ENCODE results near the gene EHMT1. TPM values are rescaled to one million over a fixed set of nuclear protein-coding genes. Genes with fewer than 3 reads are reported as not detected.

Gene EHMT1
- total and polyA plus RNA-seq, 9 of the 15 experiments (the other 6 are each of a cell fraction or from before 2014, with no cell fraction given), result 2.2 to 76.0 (median 36.4) TPM

DNA sequence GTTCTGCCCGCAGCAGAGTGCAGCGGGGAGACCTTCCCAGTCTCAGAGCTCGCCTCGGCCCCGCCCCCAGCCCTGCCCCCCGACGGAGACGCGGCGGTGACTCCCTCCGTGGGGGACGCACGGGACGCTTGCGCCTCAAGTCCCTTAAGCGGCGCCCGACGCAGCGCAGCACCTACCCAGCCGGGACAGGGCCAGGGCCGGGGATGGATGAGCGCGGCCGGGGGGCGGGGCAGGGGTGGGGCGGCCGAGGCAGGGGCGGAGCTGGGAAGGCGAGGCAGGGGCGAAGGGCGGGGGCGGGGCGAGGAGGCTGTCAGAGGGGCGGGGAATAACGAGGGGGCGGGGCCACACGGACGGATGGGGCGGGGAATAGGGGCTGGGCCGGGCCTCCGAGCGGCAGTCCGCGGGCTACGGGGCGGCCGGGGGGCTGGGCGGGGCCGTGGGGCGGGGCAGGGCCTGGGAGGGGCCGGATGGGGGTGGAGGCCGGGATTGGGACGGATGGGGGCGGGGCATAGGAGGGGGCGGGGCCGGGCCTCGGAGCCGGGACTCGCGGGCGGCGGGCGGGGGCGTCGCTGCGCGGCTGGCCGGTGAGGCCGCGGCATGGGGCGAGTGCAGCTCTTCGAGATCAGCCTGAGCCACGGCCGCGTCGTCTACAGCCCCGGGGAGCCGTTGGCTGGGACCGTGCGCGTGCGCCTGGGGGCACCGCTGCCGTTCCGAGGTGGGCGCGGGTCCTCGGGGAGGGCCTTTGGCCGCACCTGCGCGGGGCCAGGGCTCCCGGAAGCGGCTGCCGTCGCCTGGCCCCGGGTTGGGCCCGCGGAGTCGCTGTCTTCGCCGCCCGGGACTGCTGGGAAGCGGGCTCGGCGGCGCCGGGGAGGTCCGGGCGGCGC lies 13.4 kb upstream of the EHMT1 start, which contains the start of gene ARRDC1 (continued):
- TF ChIP-seq PRMT5 (CRISPR knock-in tag; IDR thresholded peaks at IDR 0.05) (no peak), TCF7L2 (IDR thresholded peaks at IDR 0.05; ENCODE audit: low read depth, low read length) (no peak), U2AF1 (optimal IDR thresholded peaks at IDR 0.05; ENCODE audit: low read depth, low read length) (no peak), PPARD (CRISPR knock-in tag; IDR thresholded peaks at IDR 0.05) (no peak), ELF1 (tag; IDR thresholded peaks at IDR 0.05) (peak; percentile 73), TAF1 (IDR thresholded peaks at IDR 0.05; ENCODE audit: control insufficient read depth, extremely low read depth, insufficient read depth, low read length, severe bottlenecking) (peak; percentile 61), CBX1 (IDR thresholded peaks at IDR 0.05; ENCODE audit: low read depth) (peak; percentile 9; the same call in 1 of the 2 replicates), MAFF (IDR thresholded peaks at IDR 0.05; ENCODE audit: low read length) (no peak), SRSF7 (optimal IDR thresholded peaks at IDR 0.05; ENCODE audit: low read depth, low read length) (no peak), RBM22 (IDR thresholded peaks at IDR 0.05; ENCODE audit: low read depth, low read length, poor library complexity, severe bottlenecking) (no peak), ERF (CRISPR knock-in tag; IDR thresholded peaks at IDR 0.05) (0 out of 2 replicates have a peak, but pooled peaks have one; percentile 58), DNMT1 (IDR thresholded peaks at IDR 0.05) (no peak), ZNF197 (CRISPR knock-in tag; IDR thresholded peaks at IDR 0.05; ENCODE audit: low read depth) (no peak), CREM (IDR thresholded peaks at IDR 0.05; ENCODE audit: low read depth) (peak; percentile 53)
- TF ChIP-seq, protein P1, sequence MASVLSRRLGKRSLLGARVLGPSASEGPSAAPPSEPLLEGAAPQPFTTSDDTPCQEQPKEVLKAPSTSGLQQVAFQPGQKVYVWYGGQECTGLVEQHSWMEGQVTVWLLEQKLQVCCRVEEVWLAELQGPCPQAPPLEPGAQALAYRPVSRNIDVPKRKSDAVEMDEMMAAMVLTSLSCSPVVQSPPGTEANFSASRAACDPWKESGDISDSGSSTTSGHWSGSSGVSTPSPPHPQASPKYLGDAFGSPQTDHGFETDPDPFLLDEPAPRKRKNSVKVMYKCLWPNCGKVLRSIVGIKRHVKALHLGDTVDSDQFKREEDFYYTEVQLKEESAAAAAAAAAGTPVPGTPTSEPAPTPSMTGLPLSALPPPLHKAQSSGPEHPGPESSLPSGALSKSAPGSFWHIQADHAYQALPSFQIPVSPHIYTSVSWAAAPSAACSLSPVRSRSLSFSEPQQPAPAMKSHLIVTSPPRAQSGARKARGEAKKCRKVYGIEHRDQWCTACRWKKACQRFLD (CRISPR knock-in tag; IDR thresholded peaks at IDR 0.05), result peak; percentile 54; the same call in 1 of the 2 replicates
- TF ChIP-seq, protein P2, sequence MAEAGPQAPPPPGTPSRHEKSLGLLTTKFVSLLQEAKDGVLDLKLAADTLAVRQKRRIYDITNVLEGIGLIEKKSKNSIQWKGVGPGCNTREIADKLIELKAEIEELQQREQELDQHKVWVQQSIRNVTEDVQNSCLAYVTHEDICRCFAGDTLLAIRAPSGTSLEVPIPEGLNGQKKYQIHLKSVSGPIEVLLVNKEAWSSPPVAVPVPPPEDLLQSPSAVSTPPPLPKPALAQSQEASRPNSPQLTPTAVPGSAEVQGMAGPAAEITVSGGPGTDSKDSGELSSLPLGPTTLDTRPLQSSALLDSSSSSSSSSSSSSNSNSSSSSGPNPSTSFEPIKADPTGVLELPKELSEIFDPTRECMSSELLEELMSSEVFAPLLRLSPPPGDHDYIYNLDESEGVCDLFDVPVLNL (CRISPR knock-in tag; IDR thresholded peaks at IDR 0.05; ENCODE audit: low read depth), result no peak
- TF ChIP-seq, protein P3, sequence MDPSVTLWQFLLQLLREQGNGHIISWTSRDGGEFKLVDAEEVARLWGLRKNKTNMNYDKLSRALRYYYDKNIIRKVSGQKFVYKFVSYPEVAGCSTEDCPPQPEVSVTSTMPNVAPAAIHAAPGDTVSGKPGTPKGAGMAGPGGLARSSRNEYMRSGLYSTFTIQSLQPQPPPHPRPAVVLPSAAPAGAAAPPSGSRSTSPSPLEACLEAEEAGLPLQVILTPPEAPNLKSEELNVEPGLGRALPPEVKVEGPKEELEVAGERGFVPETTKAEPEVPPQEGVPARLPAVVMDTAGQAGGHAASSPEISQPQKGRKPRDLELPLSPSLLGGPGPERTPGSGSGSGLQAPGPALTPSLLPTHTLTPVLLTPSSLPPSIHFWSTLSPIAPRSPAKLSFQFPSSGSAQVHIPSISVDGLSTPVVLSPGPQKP (CRISPR knock-in tag; IDR thresholded peaks at IDR 0.05), result no peak
- TF ChIP-seq, protein P4, sequence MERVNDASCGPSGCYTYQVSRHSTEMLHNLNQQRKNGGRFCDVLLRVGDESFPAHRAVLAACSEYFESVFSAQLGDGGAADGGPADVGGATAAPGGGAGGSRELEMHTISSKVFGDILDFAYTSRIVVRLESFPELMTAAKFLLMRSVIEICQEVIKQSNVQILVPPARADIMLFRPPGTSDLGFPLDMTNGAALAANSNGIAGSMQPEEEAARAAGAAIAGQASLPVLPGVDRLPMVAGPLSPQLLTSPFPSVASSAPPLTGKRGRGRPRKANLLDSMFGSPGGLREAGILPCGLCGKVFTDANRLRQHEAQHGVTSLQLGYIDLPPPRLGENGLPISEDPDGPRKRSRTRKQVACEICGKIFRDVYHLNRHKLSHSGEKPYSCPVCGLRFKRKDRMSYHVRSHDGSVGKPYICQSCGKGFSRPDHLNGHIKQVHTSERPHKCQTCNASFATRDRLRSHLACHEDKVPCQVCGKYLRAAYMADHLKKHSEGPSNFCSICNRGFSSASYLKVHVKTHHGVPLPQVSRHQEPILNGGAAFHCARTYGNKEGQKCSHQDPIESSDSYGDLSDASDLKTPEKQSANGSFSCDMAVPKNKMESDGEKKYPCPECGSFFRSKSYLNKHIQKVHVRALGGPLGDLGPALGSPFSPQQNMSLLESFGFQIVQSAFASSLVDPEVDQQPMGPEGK (CRISPR knock-in tag; IDR thresholded peaks at IDR 0.05; ENCODE audit: borderline replicate concordance), result no peak
